ENCODE measurements around the gene ATP5ME.
"Not testable (repeated sequence)": the region's sequence is repeated elsewhere in the genome, so short reads cannot be mapped to it uniquely, and the experiment has no call there.

The ATP5ME gene

GRCh38 chr4:674172-675035 is at the start of gene ATP5ME, which contains the start of gene MYL5:
Gene ATP5ME (minus strand): TSS chr4:674276. CDS start chr4:674247, 29 bp downstream.
Gene MYL5 (plus strand): TSS chr4:674542. CDS start chr4:678027, 3,485 bp downstream.
- peak; percentile 97 for DNase-seq (ENCODE audit: low spot score)

- DNase-seq (ENCODE audit: low spot score), result no peak
Measured at GRCh38 chr4:722851-723360, 48.8 kb upstream of the ATP5ME start.

GRCh38 chr4:722169-722725 is 48.2 kb upstream of the ATP5ME start:
- no peak for DNase-seq (ENCODE audit: low spot score)

- DNase-seq (ENCODE audit: low spot score), result no peak
Measured at GRCh38 chr4:721261-722168, 47.4 kb upstream of the ATP5ME start.

- DNase-seq (ENCODE audit: low spot score), result no peak
Measured at GRCh38 chr4:720111-720860, 46.2 kb upstream of the ATP5ME start.

- no peak for DNase-seq (ENCODE audit: low spot score)
Measured at GRCh38 chr4:718460-718859, 44.4 kb upstream of the ATP5ME start.

- DNase-seq (ENCODE audit: low spot score), result no peak
Measured at GRCh38 chr4:717601-718320, 43.7 kb upstream of the ATP5ME start.

GRCh38 chr4:714087-714486 is 40.0 kb upstream of the ATP5ME start:
- DNase-seq (ENCODE audit: low spot score), result no peak

GRCh38 chr4:712916-713632 is 39.0 kb upstream of the ATP5ME start:
- DNase-seq (ENCODE audit: low spot score), result no peak

- DNase-seq (ENCODE audit: low spot score), result no peak
Measured at GRCh38 chr4:712093-712492, 38.0 kb upstream of the ATP5ME start.

- no peak for DNase-seq (ENCODE audit: low spot score)
Measured at GRCh38 chr4:710916-711315, 36.8 kb upstream of the ATP5ME start.

GRCh38 chr4:710116-710515 is 36.0 kb upstream of the ATP5ME start:
- DNase-seq (ENCODE audit: low spot score), result no peak

- DNase-seq (ENCODE audit: low spot score), result no peak
Measured at GRCh38 chr4:709348-709747, 35.3 kb upstream of the ATP5ME start.

GRCh38 chr4:708631-708933 is 34.5 kb upstream of the ATP5ME start:
- no peak for DNase-seq (ENCODE audit: low spot score)

- DNase-seq (ENCODE audit: low spot score), result no peak
Measured at GRCh38 chr4:707929-708630, 34.0 kb upstream of the ATP5ME start.

GRCh38 chr4:706834-707598 is 32.9 kb upstream of the ATP5ME start:
- DNase-seq (ENCODE audit: low spot score), result no peak

GRCh38 chr4:706083-706633 is 32.1 kb upstream of the ATP5ME start:
- not testable (repeated sequence) for DNase-seq (ENCODE audit: low spot score)

GRCh38 chr4:705278-706082 is 31.4 kb upstream of the ATP5ME start, which contains the start of gene PCGF3:
Gene PCGF3 (plus strand): TSS chr4:705832. CDS start chr4:733681, 27,849 bp downstream.
- peak; percentile 95 for DNase-seq (ENCODE audit: low spot score)
